ENCODE results near the gene COX19.

The COX19 gene

GRCh38 chr7:930975-931758, 44.2 kb downstream of the COX19 start:
- no peak for TF ChIP-seq CTCF (IDR thresholded peaks at IDR 0.05)

GRCh38 chr7:929311-929711, 46.0 kb downstream of the COX19 start:
- no peak for TF ChIP-seq CTCF (IDR thresholded peaks at IDR 0.05)

GRCh38 chr7:927031-927671, 48.2 kb downstream of the COX19 start:
- no peak for TF ChIP-seq CTCF (IDR thresholded peaks at IDR 0.05)

GRCh38 chr7:926061-927030, 49.0 kb downstream of the COX19 start:
- TF ChIP-seq CTCF (IDR thresholded peaks at IDR 0.05) = no peak

GRCh38 chr7:925601-926000, 49.7 kb downstream of the COX19 start:
- TF ChIP-seq CTCF (IDR thresholded peaks at IDR 0.05) = no peak

- TF ChIP-seq CTCF (IDR thresholded peaks at IDR 0.05) = no peak
Observed at GRCh38 chr7:924541-925231, 50.7 kb downstream of the COX19 start.

Data from LNCAP (cell line).